ENCODE data around the gene SLC44A1. TPM values are rescaled to one million over a fixed set of nuclear protein-coding genes. Genes with fewer than 3 reads are reported as not detected.
A peak's percentile ranks its signal among the peaks of the same experiment; 100 is the strongest.
"Not testable (repeated sequence)": the region's sequence is repeated elsewhere in the genome, so short reads cannot be mapped to it uniquely, and the experiment has no call there.

Gene SLC44A1
- total RNA-seq, 2 donors from 2014 or later = 147 to 157 TPM

GRCh38 chr9:105259274-105259673 lies 14.8 kb downstream of the SLC44A1 start:
- DNase-seq = no peak
- intact Hi-C loops (cut with DNase I, micrococcal nuclease) = loop anchor here in 1 of 2 donors (10.0 kb wide), 1 partner anchor 56 kb away; no protein-coding TSS in a partner anchor
- no peak for ATAC-seq

DNA sequence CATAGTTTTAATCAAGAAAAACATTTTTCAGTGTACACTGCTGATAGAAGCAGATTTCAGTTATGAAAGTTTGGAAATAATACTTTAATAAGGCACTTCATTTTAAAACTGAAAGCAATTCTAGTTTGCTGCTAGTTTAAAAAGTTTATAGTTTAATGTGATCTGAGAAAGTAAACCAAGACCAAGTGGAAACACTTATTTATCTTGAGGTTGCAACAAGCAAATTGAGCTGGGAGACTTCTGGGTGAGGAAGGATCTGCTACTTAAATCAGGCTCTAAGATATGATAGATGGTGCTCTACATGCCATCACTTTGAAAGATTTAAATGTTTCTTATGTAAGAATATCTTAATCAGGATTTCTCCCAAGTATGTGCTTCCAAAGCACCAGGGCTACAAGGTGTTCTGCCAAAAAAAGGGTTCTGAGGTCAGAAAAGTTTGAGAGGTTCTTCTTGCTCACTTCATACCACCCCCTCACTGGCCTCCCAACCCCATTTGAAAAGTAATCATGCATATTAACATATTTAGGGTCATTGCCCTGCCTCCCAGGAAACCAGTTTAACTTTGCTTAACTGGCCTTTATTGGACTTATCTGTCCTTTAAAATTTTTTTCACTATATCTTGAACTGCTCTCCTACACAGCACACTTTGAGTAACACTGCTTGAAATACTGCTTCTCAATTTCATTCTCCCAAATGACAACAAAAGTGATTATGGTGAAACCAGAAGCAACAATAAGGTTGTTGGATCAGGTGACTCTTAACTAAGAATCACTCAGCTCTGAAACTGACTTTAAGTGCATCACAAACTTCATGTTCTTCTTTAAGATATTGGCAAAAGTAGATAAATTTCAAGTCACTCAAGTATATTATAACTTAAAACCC lies 15.5 kb downstream of the SLC44A1 start:
- no peak for ATAC-seq
- intact Hi-C loops (cut with DNase I, micrococcal nuclease) = loop anchor here in 1 of 2 donors (10.0 kb wide), 1 partner anchor 55 kb away; no protein-coding TSS in a partner anchor
- no peak for DNase-seq

DNA sequence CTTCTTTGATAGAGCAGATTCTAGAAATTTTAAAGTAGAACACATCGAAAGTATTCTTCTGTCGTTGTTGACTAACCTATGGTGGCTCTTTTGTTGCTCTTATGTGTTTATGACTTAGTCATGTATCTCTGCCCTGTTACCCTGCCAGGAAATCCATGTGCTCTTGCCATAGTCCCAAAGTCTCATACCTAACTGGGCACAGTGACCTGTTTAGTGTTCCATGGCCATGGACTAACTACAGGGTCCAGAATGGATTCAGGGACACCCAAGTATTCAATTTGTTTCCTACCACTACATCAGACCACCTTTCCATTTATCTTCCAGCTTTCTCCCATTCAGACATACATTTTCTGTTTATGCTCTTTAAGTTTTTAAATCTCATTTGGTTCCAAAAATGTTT lies 18.0 kb downstream of the SLC44A1 start:
- intact Hi-C loops (cut with DNase I, micrococcal nuclease) = no loop called here
- peak; percentile 46 for ATAC-seq

GRCh38 chr9:105264380-105264779 lies 19.9 kb downstream of the SLC44A1 start:
- intact Hi-C loops (cut with DNase I, micrococcal nuclease) = no loop called here
- no peak for DNase-seq
- peak; percentile 49 for ATAC-seq

More for the DNA sequence above, 18.0 kb downstream of the SLC44A1 start:
- no peak for DNase-seq

DNA sequence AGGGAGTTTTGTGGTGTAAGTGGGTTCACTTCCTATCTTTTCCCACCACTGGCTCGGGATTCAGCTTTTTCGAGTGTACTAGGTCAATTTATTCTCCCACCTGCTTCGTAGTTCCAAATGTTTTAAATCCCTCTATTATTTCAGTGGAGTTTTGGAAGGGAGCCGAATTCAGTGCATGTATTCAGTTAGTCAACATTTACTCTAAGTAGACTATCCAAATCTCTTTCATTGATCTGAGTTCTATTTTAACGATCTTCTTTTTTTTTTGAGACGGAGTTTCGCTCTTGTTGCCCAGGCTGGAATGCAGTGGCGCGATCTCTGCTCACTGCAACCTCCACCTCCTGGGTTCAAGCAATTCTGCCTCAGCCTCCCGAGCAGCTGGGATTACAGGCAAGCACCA lies 23.8 kb downstream of the SLC44A1 start:
- DNase-seq; intact Hi-C loops (cut with DNase I, micrococcal nuclease); ATAC-seq: not testable (repeated sequence)

DNA sequence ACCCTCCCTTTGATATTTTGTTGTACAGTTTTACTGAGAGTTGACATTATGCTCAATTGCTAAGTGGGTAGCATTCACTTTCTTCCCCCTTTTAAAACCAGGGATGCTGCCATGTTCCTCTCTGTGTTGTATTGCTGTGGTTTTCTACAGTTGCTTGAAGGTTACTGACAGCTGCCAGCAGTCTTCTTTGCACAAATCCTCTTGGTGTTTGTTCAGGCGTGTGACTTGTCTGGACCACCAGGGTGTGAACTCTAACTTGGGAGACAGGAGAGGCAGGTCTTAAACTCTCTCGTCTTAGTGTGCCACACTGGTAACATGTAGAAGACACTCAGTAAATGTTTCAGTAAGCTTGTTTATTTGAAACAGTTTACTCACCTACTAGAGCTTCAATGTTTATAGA lies 25.1 kb downstream of the SLC44A1 start:
- intact Hi-C loops (cut with DNase I, micrococcal nuclease) = no loop called here
- ATAC-seq = no peak
- no peak for DNase-seq

DNA sequence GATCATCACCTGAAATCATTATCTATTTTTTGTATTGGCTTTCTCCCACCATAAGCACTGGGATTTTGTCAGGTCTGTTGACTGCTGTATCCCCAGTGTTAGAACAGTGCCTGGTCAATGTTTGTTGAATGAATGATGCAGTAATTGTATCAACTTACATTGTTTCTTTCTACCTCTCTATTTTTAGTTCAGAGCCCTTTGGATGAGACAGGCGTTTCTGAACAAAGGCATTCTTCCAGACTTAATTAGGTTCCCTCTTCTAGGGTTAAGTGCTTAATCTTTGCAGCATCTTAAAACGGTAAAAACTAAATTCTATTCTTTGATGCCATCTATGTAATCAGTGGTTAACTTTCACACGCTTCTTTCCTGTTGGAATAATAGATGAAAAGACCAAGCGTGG lies 26.3 kb downstream of the SLC44A1 start:
- intact Hi-C loops (cut with DNase I, micrococcal nuclease) = no loop called here
- no peak for DNase-seq
- ATAC-seq = no peak

GRCh38 chr9:105273731-105274130 lies 29.3 kb downstream of the SLC44A1 start:
- no peak for ATAC-seq
- DNase-seq = no peak
- intact Hi-C loops (cut with DNase I, micrococcal nuclease) = no loop called here

DNA sequence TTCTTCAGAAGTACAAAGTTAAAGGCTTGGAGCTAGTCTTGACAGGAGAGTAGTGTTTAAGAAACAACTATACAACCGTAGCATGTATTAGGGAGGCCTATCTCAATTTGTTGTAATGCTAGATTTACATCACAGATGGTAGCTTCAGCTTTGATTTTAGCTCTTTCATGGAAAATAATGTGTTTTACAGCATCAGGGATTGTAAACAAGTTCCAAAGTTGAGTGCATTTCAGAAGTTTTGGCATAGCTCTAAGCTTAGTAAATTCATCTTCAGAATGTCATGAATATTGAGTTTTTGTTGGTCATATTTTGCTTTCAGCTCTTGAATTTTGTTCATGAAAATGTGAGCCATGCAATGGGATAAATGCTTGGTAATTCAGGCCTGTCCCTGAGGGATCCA lies 30.7 kb downstream of the SLC44A1 start:
- ATAC-seq = no peak
- intact Hi-C loops (cut with DNase I, micrococcal nuclease) = no loop called here
- no peak for DNase-seq

DNA sequence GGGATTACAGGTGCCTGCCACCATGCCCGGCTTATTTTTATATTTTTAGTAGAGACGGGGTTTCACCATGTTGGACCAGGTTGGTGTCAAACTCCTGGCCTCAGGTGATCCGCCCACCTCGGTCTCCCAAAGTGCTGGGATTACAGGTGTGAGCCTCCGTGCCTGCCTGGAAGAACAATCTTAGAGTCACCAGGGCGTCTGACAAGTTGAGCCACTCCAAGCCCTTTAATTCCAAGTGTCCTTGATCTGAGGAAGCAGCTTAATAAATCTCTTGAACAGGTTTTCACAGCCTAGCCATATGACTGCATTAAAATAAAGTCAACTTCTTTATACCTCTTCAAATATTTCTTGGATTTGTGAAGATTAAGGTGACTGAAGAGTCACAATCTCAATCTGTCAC lies 31.5 kb downstream of the SLC44A1 start:
- DNase-seq (no peak), ATAC-seq (no peak)
- intact Hi-C loops (cut with DNase I, micrococcal nuclease) = no loop called here

DNA sequence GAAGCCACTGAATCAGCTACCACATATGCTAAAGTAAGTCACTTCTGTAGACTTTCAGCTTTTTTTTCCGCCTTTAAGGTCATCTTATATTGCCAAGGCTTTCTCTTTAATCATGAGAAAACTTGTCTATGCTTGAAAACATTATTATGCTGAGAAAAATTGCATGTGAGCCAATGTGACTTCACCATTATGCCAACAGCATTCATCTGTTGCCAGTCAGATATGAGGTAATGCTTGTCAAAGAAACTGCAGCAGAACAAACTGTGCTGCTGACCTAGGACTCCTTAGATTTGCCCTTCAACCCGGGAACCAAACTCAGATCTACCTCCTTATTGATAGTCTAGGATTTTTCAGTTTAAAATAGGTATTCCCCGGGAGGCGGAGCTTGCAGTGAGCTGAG lies 34.3 kb downstream of the SLC44A1 start:
- intact Hi-C loops (cut with DNase I, micrococcal nuclease) = no loop called here
- ATAC-seq (no peak), DNase-seq (no peak)

DNA sequence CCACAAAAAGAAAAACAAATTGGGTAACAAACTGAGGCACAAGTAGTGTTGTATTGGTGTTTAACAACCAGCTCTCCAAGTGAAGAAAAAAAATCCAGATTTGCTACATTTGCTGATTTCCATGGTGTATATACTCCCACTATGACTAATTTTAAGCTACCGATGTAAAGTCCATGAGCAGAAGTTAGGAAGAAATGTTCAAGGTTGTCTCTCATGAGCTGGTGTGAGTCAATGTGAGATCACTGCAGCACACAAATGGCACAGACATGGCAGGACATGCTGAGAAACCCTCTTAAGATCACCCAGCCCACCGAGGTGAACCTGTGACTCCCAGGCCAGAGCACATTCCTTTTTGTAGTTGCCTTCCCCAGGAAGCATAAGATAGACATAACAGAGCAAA lies 36.2 kb downstream of the SLC44A1 start:
- no peak for DNase-seq
- intact Hi-C loops (cut with DNase I, micrococcal nuclease) = no loop called here
- ATAC-seq = no peak

DNA sequence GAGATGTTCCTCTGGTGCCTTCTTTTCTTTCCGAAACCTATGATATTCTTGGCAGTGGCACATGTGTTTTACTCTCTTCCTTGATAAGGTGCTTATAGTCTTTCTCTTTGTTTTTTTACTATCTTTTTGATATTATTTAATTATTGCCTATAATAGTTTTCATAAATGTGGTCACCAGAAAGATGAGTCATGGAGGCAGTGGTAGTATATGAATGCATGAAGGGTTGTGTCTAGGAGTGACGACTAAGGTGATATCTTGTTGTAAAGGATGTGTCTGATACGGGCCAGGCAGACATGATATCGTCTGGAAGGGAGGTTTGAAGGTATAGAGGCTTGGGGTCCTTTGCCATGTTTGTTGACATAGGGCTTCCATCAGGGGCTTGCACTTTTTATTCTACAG lies 36.8 kb downstream of the SLC44A1 start:
- ATAC-seq (no peak), DNase-seq (no peak)
- intact Hi-C loops (cut with DNase I, micrococcal nuclease) = no loop called here

GRCh38 chr9:105281926-105282325 lies 37.5 kb downstream of the SLC44A1 start:
- DNase-seq (no peak), ATAC-seq (peak; percentile 73)
- intact Hi-C loops (cut with DNase I, micrococcal nuclease) = no loop called here

- intact Hi-C loops (cut with DNase I, micrococcal nuclease) = no loop called here
- DNase-seq (no peak), ATAC-seq (peak; percentile 81)
Observed at GRCh38 chr9:105282870-105283621, 38.6 kb downstream of the SLC44A1 start.

GRCh38 chr9:105283795-105284194 lies 39.3 kb downstream of the SLC44A1 start:
- DNase-seq (no peak), ATAC-seq (no peak)
- intact Hi-C loops (cut with DNase I, micrococcal nuclease) = no loop called here

GRCh38 chr9:105284463-105284862 lies 40.0 kb downstream of the SLC44A1 start:
- ATAC-seq (no peak), DNase-seq (no peak)
- intact Hi-C loops (cut with DNase I, micrococcal nuclease) = no loop called here

DNA sequence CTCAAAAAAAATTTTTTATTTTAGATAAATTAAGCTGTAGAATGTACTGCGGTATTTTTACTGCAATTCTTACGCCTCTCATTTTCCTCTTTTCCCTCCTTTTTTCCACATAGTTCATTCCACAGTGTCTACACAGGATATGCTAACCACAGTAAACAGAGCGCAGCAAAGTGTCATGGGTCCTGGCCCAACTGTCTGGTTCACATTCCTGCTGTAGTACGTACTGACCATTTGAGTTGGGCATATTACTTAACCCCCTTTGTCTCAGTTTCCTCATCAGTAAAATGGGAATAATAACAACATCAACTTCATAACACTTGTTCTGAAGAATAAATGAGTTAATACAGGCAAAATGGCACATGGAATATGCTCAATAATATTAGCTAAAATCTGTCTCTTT lies 41.6 kb downstream of the SLC44A1 start:
- DNase-seq (no peak), ATAC-seq (no peak)
- intact Hi-C loops (cut with DNase I, micrococcal nuclease) = no loop called here

GRCh38 chr9:105289305-105289704 lies 44.9 kb downstream of the SLC44A1 start:
- intact Hi-C loops (cut with DNase I, micrococcal nuclease) = no loop called here
- no peak for ATAC-seq

GRCh38 chr9:105290418-105290817 lies 46.0 kb downstream of the SLC44A1 start:
- ATAC-seq (no peak), DNase-seq (no peak)
- intact Hi-C loops (cut with DNase I, micrococcal nuclease) = no loop called here

More at GRCh38 chr9:105289305-105289704, 44.9 kb downstream of the SLC44A1 start:
- no peak for DNase-seq

Data from left colon (tissue), 2 donors.